Measurements from ENCODE around the gene MCTP2. TPM values are rescaled to one million over a fixed set of nuclear protein-coding genes. Genes with fewer than 3 reads are reported as not detected.

The MCTP2 gene
- total and polyA plus RNA-seq, 2 of the 13 experiments (the other 11 are each of a cell fraction or from before 2014, with no cell fraction given), result 5.1 to 8.6 TPM

DNA sequence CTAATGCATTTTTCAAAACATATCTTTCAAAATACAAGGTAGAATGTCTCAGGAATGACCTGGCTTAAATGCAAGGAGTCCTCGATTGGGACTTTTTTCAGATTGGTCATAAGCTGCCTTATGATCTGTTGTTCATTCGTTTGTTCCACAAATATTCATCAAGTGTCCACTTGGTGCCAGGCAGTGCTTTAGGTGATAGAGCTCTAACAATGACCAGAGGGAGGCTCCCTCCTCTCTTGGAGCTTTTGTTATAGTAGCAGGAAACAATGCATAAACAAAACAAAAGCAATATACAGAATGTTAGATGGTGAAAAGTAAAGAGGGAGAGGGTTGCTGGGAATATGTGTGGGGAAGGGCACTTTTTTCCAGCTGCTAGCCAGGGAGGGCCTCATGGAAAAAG is 156.1 kb downstream of the MCTP2 start:
- Histone ChIP-seq H4K20me1 (ENCODE audit: insufficient read depth, low read length) (no peaks in the 10 kb centered on the region), H3K9ac (ENCODE audit: insufficient read depth, low read depth, low read length) (no peak overlapping the region), H3K4me1 (ENCODE audit: insufficient read depth, low read length) (no peaks in the 10 kb centered on the region), H3K9me3 (ENCODE audit: low read length) (no peaks in the 10 kb centered on the region), H3K4me2 (ENCODE audit: low read depth, low read length) (no peak overlapping the region), H3K27ac (ENCODE audit: extremely low read length, insufficient read depth, low read length) (no peak overlapping the region), H3K4me3 (replicated peaks in 1 of 3; ENCODE audit: insufficient read depth in 1 of 3, low read depth in 2 of 3, low read length in 3 of 3) (no peak overlapping the region), H3K36me3 (replicated peaks in 1 of 2; ENCODE audit: control insufficient read depth in 1 of 2, insufficient read depth in 2 of 2, low read length in 2 of 2) (no peaks in the 10 kb centered on the region), H3K27me3 (ENCODE audit: control insufficient read depth in 1 of 2, insufficient read depth in 2 of 2, low read length in 2 of 2) (no peaks in the 10 kb centered on the region), H3K79me2 (ENCODE audit: insufficient read depth, low read length) (no peaks in the 10 kb centered on the region), H2AFZ (ENCODE audit: low read length) (no peak overlapping the region)
- ChIA-PET POLR2A (no interaction called here), CTCF (ENCODE audit: low intra/inter-chr PET ratio, low total read pairs) (no interaction called here)
- intact Hi-C loops (cut with micrococcal nuclease; ENCODE audit: unreplicated experiment) (no loop called here), in situ Hi-C loops (cut with HindIII; ENCODE audit: extremely low pct_ligation_motif_present, low pct_unique_long_range_greater_than_20kb) (no loop called here)
- FAIRE-seq, result no peak
- ATAC-seq, result no peak
- DNase-seq (ENCODE audit: low spot score), result no peak
- TF ChIP-seq MEF2D (CRISPR knock-in tag; IDR thresholded peaks at IDR 0.05) (no peak), EZH2 (conservative IDR thresholded peaks at IDR 0.05; ENCODE audit: low read depth, low read length) (no peak), ZNF556 (CRISPR knock-in tag; IDR thresholded peaks at IDR 0.05; ENCODE audit: borderline replicate concordance) (no peak), FLYWCH1 (CRISPR knock-in tag; IDR thresholded peaks at IDR 0.05) (no peak), MLLT10 (CRISPR knock-in tag; IDR thresholded peaks at IDR 0.05) (no peak), TBX2 (CRISPR knock-in tag; IDR thresholded peaks at IDR 0.05; ENCODE audit: borderline replicate concordance) (no peak), PCBP2 (optimal IDR thresholded peaks at IDR 0.05; ENCODE audit: low read depth, low read length, poor library complexity, severe bottlenecking) (no peak), ZNF570 (CRISPR knock-in tag; IDR thresholded peaks at IDR 0.05; ENCODE audit: borderline replicate concordance) (no peak), NFKBIZ (CRISPR knock-in tag; IDR thresholded peaks at IDR 0.05) (no peak), ZNF773 (CRISPR knock-in tag; IDR thresholded peaks at IDR 0.05; ENCODE audit: borderline replicate concordance) (no peak), RAD21 (CRISPR knock-in tag; IDR thresholded peaks at IDR 0.05) (no peak), NFYC (CRISPR knock-in tag; IDR thresholded peaks at IDR 0.05) (no peak)
- TF ChIP-seq, protein P1, sequence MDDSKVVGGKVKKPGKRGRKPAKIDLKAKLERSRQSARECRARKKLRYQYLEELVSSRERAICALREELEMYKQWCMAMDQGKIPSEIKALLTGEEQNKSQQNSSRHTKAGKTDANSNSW (CRISPR knock-in tag; IDR thresholded peaks at IDR 0.05; ENCODE audit: borderline replicate concordance), result no peak
- TF ChIP-seq, protein P2, sequence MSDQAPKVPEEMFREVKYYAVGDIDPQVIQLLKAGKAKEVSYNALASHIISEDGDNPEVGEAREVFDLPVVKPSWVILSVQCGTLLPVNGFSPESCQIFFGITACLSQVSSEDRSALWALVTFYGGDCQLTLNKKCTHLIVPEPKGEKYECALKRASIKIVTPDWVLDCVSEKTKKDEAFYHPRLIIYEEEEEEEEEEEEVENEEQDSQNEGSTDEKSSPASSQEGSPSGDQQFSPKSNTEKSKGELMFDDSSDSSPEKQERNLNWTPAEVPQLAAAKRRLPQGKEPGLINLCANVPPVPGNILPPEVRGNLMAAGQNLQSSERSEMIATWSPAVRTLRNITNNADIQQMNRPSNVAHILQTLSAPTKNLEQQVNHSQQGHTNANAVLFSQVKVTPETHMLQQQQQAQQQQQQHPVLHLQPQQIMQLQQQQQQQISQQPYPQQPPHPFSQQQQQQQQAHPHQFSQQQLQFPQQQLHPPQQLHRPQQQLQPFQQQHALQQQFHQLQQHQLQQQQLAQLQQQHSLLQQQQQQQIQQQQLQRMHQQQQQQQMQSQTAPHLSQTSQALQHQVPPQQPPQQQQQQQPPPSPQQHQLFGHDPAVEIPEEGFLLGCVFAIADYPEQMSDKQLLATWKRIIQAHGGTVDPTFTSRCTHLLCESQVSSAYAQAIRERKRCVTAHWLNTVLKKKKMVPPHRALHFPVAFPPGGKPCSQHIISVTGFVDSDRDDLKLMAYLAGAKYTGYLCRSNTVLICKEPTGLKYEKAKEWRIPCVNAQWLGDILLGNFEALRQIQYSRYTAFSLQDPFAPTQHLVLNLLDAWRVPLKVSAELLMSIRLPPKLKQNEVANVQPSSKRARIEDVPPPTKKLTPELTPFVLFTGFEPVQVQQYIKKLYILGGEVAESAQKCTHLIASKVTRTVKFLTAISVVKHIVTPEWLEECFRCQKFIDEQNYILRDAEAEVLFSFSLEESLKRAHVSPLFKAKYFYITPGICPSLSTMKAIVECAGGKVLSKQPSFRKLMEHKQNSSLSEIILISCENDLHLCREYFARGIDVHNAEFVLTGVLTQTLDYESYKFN (CRISPR knock-in tag; conservative IDR thresholded peaks at IDR 0.05), result no peak
- TF ChIP-seq, protein P3, sequence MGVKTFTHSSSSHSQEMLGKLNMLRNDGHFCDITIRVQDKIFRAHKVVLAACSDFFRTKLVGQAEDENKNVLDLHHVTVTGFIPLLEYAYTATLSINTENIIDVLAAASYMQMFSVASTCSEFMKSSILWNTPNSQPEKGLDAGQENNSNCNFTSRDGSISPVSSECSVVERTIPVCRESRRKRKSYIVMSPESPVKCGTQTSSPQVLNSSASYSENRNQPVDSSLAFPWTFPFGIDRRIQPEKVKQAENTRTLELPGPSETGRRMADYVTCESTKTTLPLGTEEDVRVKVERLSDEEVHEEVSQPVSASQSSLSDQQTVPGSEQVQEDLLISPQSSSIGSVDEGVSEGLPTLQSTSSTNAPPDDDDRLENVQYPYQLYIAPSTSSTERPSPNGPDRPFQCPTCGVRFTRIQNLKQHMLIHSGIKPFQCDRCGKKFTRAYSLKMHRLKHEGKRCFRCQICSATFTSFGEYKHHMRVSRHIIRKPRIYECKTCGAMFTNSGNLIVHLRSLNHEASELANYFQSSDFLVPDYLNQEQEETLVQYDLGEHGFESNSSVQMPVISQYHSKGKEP (CRISPR knock-in tag; IDR thresholded peaks at IDR 0.05), result no peak
- TF ChIP-seq, protein P4, sequence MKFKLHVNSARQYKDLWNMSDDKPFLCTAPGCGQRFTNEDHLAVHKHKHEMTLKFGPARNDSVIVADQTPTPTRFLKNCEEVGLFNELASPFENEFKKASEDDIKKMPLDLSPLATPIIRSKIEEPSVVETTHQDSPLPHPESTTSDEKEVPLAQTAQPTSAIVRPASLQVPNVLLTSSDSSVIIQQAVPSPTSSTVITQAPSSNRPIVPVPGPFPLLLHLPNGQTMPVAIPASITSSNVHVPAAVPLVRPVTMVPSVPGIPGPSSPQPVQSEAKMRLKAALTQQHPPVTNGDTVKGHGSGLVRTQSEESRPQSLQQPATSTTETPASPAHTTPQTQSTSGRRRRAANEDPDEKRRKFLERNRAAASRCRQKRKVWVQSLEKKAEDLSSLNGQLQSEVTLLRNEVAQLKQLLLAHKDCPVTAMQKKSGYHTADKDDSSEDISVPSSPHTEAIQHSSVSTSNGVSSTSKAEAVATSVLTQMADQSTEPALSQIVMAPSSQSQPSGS (CRISPR knock-in tag; IDR thresholded peaks at IDR 0.05), result no peak
- BruUV-seq (replicated peaks), result no TSS peak
- 48% methylated on average over 2 of the region's 2 CpGs for WGBS (ENCODE audit: low lambda C conversion rate)

Measured in HepG2 (cell line).